HG02840 (cell line): ENCODE results near the gene CDC20.
"Not testable (repeated sequence)": the region's sequence is repeated elsewhere in the genome, so short reads cannot be mapped to it uniquely, and the experiment has no call there.

Experiments used
- ATAC-seq: cut with Tn5 transposase; IDR thresholded peaks from one replicate; pipeline ENCODE4 v1.9.1; 2021; ENCODE audit warnings: mild to moderate bottlenecking, moderate library complexity, moderate number of reproducible peaks; ENCODE audit not compliant: unreplicated experiment, low FRiP score

The CDC20 gene

DNA sequence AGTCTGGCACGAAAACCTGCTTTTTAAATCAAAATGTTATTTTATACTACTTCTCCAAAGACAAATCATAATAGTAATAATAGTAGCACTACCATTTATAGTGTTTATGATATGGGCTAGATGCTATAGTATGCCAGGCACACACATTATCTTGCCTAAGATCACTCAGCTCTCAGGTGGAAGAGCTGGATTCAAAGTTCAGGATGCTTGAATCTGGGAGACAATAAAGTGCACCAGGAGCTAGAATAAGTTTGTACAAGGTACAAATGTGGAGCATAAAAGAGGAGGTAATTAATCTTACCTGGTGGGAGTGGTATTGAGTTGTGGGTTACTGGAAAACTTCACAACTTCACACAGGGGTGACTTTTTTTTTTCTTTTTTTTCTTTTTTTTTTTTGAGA lies 19.1 kb downstream of the CDC20 start:
- no peak for ATAC-seq

DNA sequence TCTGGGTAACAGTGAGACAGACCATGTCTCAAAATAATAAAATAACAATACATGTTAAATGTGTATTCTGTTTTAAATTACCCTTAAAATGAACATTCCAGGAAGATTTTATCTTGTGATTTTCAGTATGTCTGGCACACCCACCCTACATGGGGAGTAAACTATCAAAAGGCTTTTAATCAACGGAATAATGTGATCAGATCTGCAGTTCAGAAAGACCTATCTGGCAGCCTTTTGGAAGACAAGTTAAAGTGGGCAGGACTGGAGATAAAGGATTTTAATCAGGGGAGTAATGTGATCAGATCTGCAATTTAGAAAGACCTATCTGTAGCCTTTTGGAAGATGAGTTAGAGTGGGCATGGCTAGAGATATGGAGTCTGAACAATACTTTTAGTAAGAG lies 20.7 kb downstream of the CDC20 start:
- ATAC-seq = no peak

DNA sequence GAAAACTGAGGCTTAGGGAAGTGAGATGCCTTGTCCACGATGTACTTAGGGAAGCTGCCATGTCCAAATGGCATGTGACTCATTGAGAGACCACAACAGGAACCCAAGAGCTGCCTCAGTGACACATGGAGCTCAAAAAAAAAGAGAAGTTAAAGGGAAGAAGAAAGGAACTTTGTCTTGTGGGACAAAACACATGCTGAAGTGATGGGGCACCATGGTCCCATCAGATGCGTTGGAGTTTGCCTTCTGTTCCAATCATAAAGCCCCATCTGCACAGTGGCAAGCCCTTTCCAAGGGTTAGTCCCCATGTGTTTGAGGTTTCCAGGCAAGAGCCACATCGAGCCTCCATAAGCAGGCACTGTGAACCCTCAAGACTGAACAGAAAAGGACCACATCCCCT lies 22.8 kb downstream of the CDC20 start:
- ATAC-seq = no peak

GRCh38 chr1:43382027-43382779 lies 23.4 kb downstream of the CDC20 start:
- no peak for ATAC-seq

DNA sequence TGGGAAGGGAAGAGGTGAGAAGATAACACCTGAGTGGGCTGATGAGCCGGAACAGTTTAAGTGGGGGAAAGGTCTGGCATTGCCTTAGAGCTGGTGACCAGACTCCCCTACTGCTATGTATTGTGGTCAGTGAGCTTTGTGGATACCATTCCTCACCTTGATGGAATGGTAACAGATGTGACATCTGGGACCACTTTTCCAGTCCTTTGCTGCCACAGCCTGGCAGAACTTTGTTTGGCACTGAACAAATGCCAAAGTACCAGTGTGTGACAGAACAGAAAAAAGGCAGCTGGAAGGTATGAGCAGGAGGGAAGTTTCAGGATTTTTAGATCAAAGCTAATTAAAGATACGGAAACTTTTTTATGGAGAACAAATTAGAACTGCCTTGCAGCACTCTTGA lies 24.7 kb downstream of the CDC20 start:
- ATAC-seq = no peak

GRCh38 chr1:43386676-43387075 lies 27.9 kb downstream of the CDC20 start:
- ATAC-seq = no peak

DNA sequence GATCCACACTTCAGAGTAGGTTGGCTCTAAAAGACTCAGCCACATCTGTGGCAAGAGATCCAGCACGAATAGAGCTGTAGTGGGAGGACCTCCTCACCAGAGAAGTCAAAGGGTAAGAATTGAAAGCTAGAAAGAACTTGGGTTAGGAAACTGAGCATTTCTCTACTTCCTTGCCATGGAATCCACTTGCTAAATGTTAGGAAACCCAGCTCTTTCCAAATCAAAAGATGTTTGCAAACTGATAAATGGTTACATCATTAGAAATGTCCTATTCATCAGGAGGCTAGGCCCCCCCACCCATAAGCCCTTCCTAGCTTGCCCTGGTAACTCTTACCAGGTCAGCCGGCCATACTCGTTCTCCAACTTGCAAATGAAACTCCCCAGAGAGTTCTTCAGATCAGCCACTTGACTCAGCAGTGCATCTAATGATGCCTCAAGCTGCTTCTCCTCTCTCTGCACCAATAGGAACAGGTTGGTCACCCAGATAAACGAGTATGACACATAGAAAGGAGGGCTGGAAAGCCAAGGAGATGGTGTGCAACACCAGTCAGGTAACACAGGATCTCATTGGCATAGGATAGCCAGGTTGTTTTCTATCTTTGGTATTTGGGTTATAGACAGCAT lies 29.3 kb downstream of the CDC20 start:
- no peak for ATAC-seq

- no peak for ATAC-seq
These were observed 29.8 kb downstream of the CDC20 start for GRCh38 chr1:43388613-43389012.

DNA sequence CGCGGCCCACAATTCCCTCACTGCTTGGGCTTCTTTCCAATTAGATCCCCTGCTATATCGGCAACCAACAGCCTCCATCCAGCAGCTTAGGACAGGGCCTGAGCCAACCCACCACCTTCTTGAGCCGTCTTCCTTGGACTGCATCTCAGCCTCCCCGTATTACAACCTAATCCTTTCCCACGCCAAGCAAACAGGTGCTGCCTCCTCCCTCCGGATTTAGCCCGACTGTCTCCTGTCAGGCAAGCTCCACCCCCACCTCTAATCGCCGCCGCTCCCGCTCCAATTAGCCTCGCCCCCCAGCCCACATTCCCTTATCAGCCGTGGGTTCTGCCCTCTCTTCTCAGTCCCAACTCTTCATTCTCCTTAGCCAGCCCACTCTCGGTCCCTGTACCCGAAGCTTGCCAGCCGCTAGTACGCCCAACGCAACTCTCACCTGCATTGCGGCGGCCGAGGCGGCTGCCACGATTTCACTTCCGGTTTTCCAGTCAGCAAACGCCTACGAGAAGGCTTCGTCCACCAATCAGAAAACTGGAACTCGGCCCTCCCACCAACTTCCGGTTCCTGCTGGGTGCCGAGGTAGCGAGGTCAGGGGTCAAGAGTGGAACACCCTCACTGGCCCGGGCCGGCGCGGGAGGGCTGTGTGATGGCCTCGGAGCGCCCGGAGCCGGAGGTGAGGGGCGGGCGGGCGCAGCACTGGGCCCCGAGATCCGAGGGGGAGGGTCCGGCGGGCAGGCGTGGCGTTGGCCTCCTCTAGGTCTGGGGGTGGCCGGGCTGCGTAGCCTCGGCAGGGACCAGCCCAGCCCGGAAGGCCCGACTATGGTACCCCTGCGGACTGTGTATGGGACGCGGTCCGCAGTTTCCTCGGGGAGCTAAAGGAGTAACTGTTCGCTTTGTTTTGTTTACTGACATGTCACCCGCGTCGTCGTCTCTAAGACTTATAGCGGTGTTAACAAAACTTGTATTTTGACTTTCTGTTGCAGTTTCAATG lies 30.8 kb downstream of the CDC20 start, which contains the start of the genes MED8 and SZT2:
MED8 (minus strand) TSS at position 475 of the 988 bp plus-strand sequence; CDS start at position 439, 36 bp downstream.
SZT2 (plus strand) TSS at position 574 of the 988 bp plus-strand sequence; CDS start at position 644, 70 bp downstream.
- peak; percentile 83 for ATAC-seq

DNA sequence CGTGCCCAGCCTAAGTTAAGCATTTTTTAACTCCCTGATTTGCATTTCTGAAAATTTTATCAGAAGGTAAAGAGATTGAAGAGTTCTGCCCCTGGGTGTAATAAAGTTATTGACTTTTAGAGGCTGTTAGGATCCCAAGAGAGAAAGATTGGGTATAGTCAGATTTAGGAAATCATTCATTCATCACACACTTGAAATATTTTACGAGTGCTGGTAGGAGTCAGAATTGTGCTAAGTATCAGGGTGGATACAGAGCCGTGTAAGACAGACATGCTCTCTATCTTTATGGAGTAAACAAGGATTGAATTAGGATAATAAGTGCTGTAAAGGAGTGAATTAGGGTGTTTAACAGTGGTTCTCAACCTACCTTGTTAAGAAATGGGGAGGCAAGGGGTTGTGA lies 33.9 kb downstream of the CDC20 start:
- ATAC-seq = no peak

GRCh38 chr1:43395523-43395922 lies 36.7 kb downstream of the CDC20 start:
- no peak for ATAC-seq

GRCh38 chr1:43396059-43396458 lies 37.3 kb downstream of the CDC20 start:
- no peak for ATAC-seq

DNA sequence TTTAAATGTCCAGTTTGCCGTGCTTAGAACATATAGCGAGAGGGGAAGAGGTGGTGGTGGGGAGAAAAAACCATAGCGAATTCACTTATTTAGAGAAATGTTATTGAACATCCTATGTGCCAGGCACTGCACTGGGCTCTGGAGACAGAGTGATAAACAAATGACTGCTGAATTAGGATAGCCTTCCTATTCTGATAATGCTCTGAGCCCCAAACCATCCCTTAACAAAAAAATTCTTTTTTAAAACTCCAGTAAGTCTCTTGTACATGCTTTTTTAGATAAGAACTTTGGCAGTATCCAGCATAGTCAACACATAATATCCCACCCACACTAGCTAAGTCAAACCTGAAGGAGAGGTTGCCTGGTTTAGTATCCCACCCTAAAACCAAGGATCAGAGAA lies 39.4 kb downstream of the CDC20 start:
- no peak for ATAC-seq

DNA sequence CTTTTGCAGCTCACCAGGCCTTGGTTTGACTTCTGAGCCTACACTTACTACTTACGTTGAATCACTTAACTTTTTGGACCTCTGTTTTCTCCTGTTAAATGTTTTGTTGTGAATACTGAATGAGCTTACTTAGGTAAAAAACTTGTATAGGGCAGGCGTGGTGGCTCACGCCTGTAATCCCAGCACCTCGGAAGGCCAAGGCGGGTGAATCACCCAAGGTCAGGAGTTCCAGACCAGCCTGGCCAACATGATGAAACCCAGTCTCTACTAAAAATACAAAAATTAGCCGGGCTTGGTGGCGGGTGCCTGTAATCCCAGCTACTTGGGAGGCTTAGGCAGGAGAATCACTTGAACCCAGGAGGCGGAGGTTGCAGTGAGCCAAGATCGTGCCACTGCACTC lies 41.7 kb downstream of the CDC20 start:
- ATAC-seq = not testable (repeated sequence)

GRCh38 chr1:43402089-43402865 lies 43.5 kb downstream of the CDC20 start:
- no peak for ATAC-seq

- no peak for ATAC-seq
These were observed 45.6 kb downstream of the CDC20 start for GRCh38 chr1:43404353-43404752.

DNA sequence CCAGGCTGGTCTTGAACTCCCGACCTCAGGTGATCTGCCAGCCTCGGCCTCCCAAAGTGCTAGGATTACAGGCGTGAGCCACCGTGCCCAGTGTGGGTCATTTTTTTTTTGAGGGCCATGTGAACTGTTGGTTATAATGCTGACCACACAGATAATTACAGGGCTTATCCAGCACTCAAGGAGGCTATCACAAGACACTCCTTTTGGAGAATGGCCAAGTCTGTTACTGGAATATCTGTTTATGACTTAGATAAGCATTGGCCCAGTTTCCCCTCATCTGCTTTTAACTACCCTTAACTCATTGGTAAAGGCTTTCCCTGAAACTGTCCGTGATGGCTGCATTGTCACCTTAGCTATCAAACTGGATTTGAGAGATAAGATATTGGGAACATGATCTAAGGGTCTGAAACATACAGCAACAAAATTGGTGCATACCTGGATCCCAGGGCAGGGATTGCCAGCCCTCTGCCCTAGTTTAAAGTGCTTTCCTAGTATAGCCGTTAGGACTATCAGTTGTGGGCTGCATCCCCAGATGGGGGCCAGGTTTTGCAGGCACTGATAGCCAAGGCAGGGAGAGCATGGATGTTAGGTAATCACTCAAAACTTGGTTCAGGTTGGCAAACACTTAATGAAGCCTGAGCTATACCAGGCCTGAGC lies 46.6 kb downstream of the CDC20 start:
- ATAC-seq = no peak

GRCh38 chr1:43405876-43406234 lies 47.1 kb downstream of the CDC20 start:
- ATAC-seq = no peak

DNA sequence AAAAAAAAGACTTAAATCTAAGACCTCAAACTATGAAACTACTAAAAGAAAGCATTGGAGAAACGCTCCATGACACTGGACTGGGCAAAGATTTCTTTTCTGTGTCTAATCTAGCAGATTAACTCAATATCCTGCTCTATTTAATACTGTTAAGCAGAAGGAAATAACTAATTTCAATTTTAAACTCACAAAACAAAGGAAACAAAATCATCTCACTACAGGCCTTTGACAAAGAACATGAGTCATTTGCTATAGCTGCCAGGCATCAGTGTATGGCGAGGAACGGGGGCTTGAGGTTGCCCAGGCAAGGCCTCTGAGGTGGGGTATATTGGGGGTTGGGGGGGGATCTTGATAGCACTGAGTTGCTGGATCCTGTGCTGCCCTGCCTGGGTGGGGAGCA lies 51.8 kb downstream of the CDC20 start:
- no peak for ATAC-seq
